Adrenal gland (tissue), 12 donors: ENCODE results near the gene KCNMA1. TPM values are rescaled to one million over a fixed set of nuclear protein-coding genes. Genes with fewer than 3 reads are reported as not detected.

ENCODE experiments used
- DNase-seq, 7 donors: peaks; one replicate each; pipeline ENCODE4 v3.0.0-alpha.2; 2019 to 2020
- H3K27ac ChIP-seq, 5 donors: fragments of 200-600 bp; sonication (generic) in 4 of 5; 1 replicate in 3 of 5; 2 replicates in 2 of 5; pipeline versions ENCODE4 v1.5.1 to v1.8.0; 2016 to 2020; ENCODE audit warnings: mild to moderate bottlenecking in 1 of 5
- H3K27me3 ChIP-seq: fragments of 200-600 bp; 2 replicates; pipeline ENCODE4 v1.8.0; 2021
- H3K36me3 ChIP-seq, 2 donors: fragments of 200-600 bp; replicated peaks in 1 of 2; 1 replicate in 1 of 2; 2 replicates in 1 of 2; pipeline versions ENCODE4 v1.5.1 to v1.8.0; 2018 to 2022
- H3K4me1 ChIP-seq, 2 donors: fragments of 200-600 bp; replicated peaks in 1 of 2; 1 replicate in 1 of 2; 2 replicates in 1 of 2; pipeline versions ENCODE4 v1.5.1 to v1.8.0; 2018 to 2021
- H3K4me3 ChIP-seq, 4 donors: fragments of 200-600 bp; sonication (generic) in 3 of 4; one replicate each; pipeline ENCODE4 v1.5.1; 2016 to 2018
- H3K9me3 ChIP-seq, 3 donors: fragments of 200-600 bp; sonication (generic) in 1 of 3; replicated peaks in 1 of 3; 1 replicate in 2 of 3; 2 replicates in 1 of 3; pipeline versions ENCODE4 v1.5.1 to v1.8.0; 2016 to 2021
- CTCF ChIP-seq, 6 experiments: fragments of 450-650 bp in 4 of 6; fragments of 200-600 bp in 2 of 6; sonication (generic) in 1 of 6; IDR thresholded peaks; 1 replicate in 5 of 6; 2 replicates in 1 of 6; pipeline versions ENCODE4 v1.5.1 to v1.8.0; 2016 to 2021; ENCODE audit warnings: antibody characterized with exemption in 6 of 6, mild to moderate bottlenecking in 2 of 6, moderate library complexity in 1 of 6
- POLR2A ChIP-seq, 2 donors: fragments of 450-650 bp; IDR thresholded peaks; one replicate each; pipeline ENCODE4 v1.6.1; 2017; ENCODE audit warnings: antibody characterized with exemption in 2 of 2, mild to moderate bottlenecking in 2 of 2, moderate library complexity in 1 of 2
- WGBS, 4 donors: extraction: QIAGEN DNeasy Blood & Tissue Kit in 2 of 4; methylation state at CpG; one replicate each; pipeline versions ENCODE4 v1.1.5 to v1.1.7; 2013 to 2017; 5-methylcytosine and 5-hydroxymethylcytosine counted together
- intact Hi-C, 2 donors: fragments of 100-400 bp; cut with DNase I; formaldehyde crosslinking; loops; one replicate each; pipeline versions ENCODE4 v1.14.1 to v1.15.0; 2022 to 2023
- polyA plus RNA-seq, 3 donors: library from polyadenylated mRNA; stranded (reverse); fragments of 200-250 nt in 2 of 3; fragments of 350-450 nt in 1 of 3; fragmentation: Illumina TruSeq in 1 of 3; extraction: RNeasy Lipid Tissue Mini Kit (QIAGEN cat#74804) in 1 of 3; gene quantifications; one replicate each; pipeline ENCODE4 v1.2.3, GENCODE V29; 2013 to 2014
- total RNA-seq, 9 donors: library from RNA; depleted of rRNA in 4 of 9; stranded (reverse); fragments of >200 nt in 4 of 9; fragments of 120-200 nt in 1 of 9; fragmentation: NEBNext Ultra II Directional in 1 of 9; extraction: Animal tissue kit (Norgen Biotek cat#: 25700) in 1 of 9; gene quantifications; one replicate each; pipeline versions ENCODE4 v1.1.0 to v1.2.4, GENCODE V29; 2013 to 2023
- donor health status: healthy with polysubstance abuse.
- donor health status: Bipolar disorder and iron deficiency.
- donor health status: DM: yes; HTN: yes; CAD: no.
- donor health status: DM: no; HTN: no; CAD: no.
- donor health status: DM: no; HTN: no; CAD: no.
- donor health status: DM: yes; HTN: yes; CAD: no.

The KCNMA1 gene
- total and polyA plus RNA-seq, 12 donors, result 6.4 to 37.7 (median 13.4) TPM

- WGBS, 4 donors, result 79 to 84% (median 81%) methylated on average over 3 of the region's 3 CpGs
- intact Hi-C loops, result no loop called here
- no peak for DNase-seq
- Histone ChIP-seq H3K36me3 (no peaks in the 10 kb centered on the region), H3K9me3 (no peaks in the 10 kb centered on the region), H3K4me1 (no peaks in the 10 kb centered on the region), H3K27ac (no peak overlapping the region), H3K27me3 (no peaks in the 10 kb centered on the region), H3K4me3 (no peak overlapping the region)
- TF ChIP-seq CTCF (IDR thresholded peaks at IDR 0.05) (no peak), POLR2A (IDR thresholded peaks at IDR 0.05) (no peak)
Measured at GRCh38 chr10:76983624-76984023, 654.0 kb downstream of the KCNMA1 start.

GRCh38 chr10:76982671-76983070 lies 654.9 kb downstream of the KCNMA1 start:
- WGBS, 4 donors, result 63 to 87% (median 81%) methylated on average over 2 of the region's 2 CpGs

GRCh38 chr10:76981251-76981650 lies 656.4 kb downstream of the KCNMA1 start:
- no peak overlapping the region for H3K4me3 ChIP-seq
- H3K27me3 ChIP-seq, result no peaks in the 10 kb centered on the region
- H3K4me1 ChIP-seq, result no peaks in the 10 kb centered on the region
- H3K27ac ChIP-seq, result no peak overlapping the region
- 84 to 93% (median 89%) methylated on average over 7 of the region's 7 CpGs for WGBS, 4 donors
- no peak for TF ChIP-seq CTCF (IDR thresholded peaks at IDR 0.05)
- TF ChIP-seq POLR2A (IDR thresholded peaks at IDR 0.05), result no peak
- no peak for DNase-seq
- intact Hi-C loops, result no loop called here
- H3K9me3 ChIP-seq, result no peaks in the 10 kb centered on the region
- no peaks in the 10 kb centered on the region for H3K36me3 ChIP-seq

More at GRCh38 chr10:76982671-76983070, 654.9 kb downstream of the KCNMA1 start:
- no peak for TF ChIP-seq CTCF (IDR thresholded peaks at IDR 0.05)
- TF ChIP-seq POLR2A (IDR thresholded peaks at IDR 0.05), result no peak
- Histone ChIP-seq H3K4me1 (no peaks in the 10 kb centered on the region), H3K27ac (no peak overlapping the region), H3K4me3 (no peak overlapping the region), H3K9me3 (no peaks in the 10 kb centered on the region), H3K36me3 (no peaks in the 10 kb centered on the region), H3K27me3 (no peaks in the 10 kb centered on the region)
- no peak for DNase-seq
- intact Hi-C loops, result no loop called here

GRCh38 chr10:76977901-76978300 lies 659.7 kb downstream of the KCNMA1 start:
- TF ChIP-seq POLR2A (IDR thresholded peaks at IDR 0.05) (no peak), CTCF (IDR thresholded peaks at IDR 0.05) (no peak)
- DNase-seq, result no peak
- Histone ChIP-seq H3K4me1 (no peaks in the 10 kb centered on the region), H3K4me3 (no peak overlapping the region), H3K9me3 (no peaks in the 10 kb centered on the region), H3K27me3 (no peaks in the 10 kb centered on the region), H3K27ac (no peak overlapping the region), H3K36me3 (no peaks in the 10 kb centered on the region)
- 76 to 92% (median 88%) methylated on average over 7 of the region's 7 CpGs for WGBS, 4 donors
- intact Hi-C loops, result no loop called here
